H1 (cell line): ENCODE results near the gene EYA2. TPM values are rescaled to one million over a fixed set of nuclear protein-coding genes. Genes with fewer than 3 reads are reported as not detected.
"Not testable (repeated sequence)": the region's sequence is repeated elsewhere in the genome, so short reads cannot be mapped to it uniquely, and the experiment has no call there.

Experiments
- CTCF ChIA-PET: fragments of 300-600 bp; sonication (Branson Sonifier 250); formaldehyde crosslinking; loops from one replicate; lab custom pipeline; 2021; ENCODE audit not compliant: partially characterized antibody; lab: Charles Lee
- POLR2A ChIA-PET: fragments of 300-600 bp; sonication (Branson Sonifier 250); formaldehyde crosslinking; loops from one replicate; lab custom pipeline; 2021; ENCODE audit warnings: inconsistent platforms; ENCODE audit not compliant: partially characterized antibody; lab: Charles Lee
- DNase-seq, 2 experiments: peaks; one replicate each; pipeline versions ENCODE4 v3.0.0 to v3.0.0-alpha.2; 2010 to 2022; ENCODE audit warnings: low spot score in 2 of 2, low read depth in 1 of 2, mixed read lengths in 1 of 2
- FAIRE-seq: peaks from 2 replicates; lab custom pipeline; 2011; peaks lifted over from hg19 to GRCh38; lab: Jason Lieb, UNC
- H2AFZ ChIP-seq: 2 replicates; pipeline ENCODE4 v1.8.1; 2012; ENCODE audit warnings: low read length, inconsistent platforms
- H2AK5ac ChIP-seq: 2 replicates; pipeline ENCODE4 v1.6.1; 2013; ENCODE audit warnings: low read depth, low read length
- H2BK120ac ChIP-seq: replicated peaks from 2 replicates; pipeline ENCODE3; 2013; ENCODE audit warnings: low read depth, low read length, inconsistent platforms
- H2BK12ac ChIP-seq: 2 replicates; pipeline ENCODE4 v1.6.1; 2013; ENCODE audit warnings: low read depth, low read length
- H2BK15ac ChIP-seq: 2 replicates; pipeline ENCODE4 v1.6.1; 2013; ENCODE audit warnings: low read length
- H2BK20ac ChIP-seq: 2 replicates; pipeline ENCODE4 v1.6.1; 2013; ENCODE audit warnings: low read length
- H2BK5ac ChIP-seq: 2 replicates; pipeline ENCODE4 v1.6.1; 2013; ENCODE audit warnings: low read depth, low read length
- H3K14ac ChIP-seq: 2 replicates; pipeline ENCODE4 v1.6.1; 2013; ENCODE audit warnings: inconsistent platforms; ENCODE audit not compliant: insufficient read length
- H3K18ac ChIP-seq: 2 replicates; pipeline ENCODE4 v1.6.1; 2013; ENCODE audit warnings: low read length; ENCODE audit errors: extremely low read depth
- H3K23ac ChIP-seq: 2 replicates; pipeline ENCODE4 v1.6.1; 2013; ENCODE audit warnings: inconsistent platforms; ENCODE audit not compliant: insufficient read length
- H3K23me2 ChIP-seq: 2 replicates; pipeline ENCODE4 v1.6.1; 2013; ENCODE audit warnings: low read depth, low read length
- H3K27ac ChIP-seq: 2 replicates; pipeline ENCODE4 v1.6.1; 2011; ENCODE audit warnings: low read depth, low read length, inconsistent platforms
- H3K27me3 ChIP-seq, 4 experiments: replicated peaks in 1 of 4; 1 replicate in 1 of 4; 2 replicates in 3 of 4; pipeline versions ENCODE4 v1.6.1 to v1.8.1; 2011 to 2013; ENCODE audit warnings: low read length in 3 of 4, mild to moderate bottlenecking in 3 of 4, inconsistent platforms in 2 of 4, mixed read lengths in 2 of 4, moderate library complexity in 1 of 4; ENCODE audit not compliant: control insufficient read depth in 3 of 4, insufficient read depth in 3 of 4; ENCODE audit errors: extremely low read depth in 1 of 4
- H3K36me3 ChIP-seq, 4 experiments: 2 replicates each; pipeline versions ENCODE4 v1.6.1 to v1.8.1; 2011 to 2013; ENCODE audit warnings: mild to moderate bottlenecking in 4 of 4, low read length in 3 of 4, moderate library complexity in 2 of 4, control low read depth in 1 of 4, inconsistent platforms in 1 of 4; ENCODE audit not compliant: insufficient read depth in 4 of 4, control insufficient read depth in 2 of 4
- H3K4ac ChIP-seq: replicated peaks from 2 replicates; pipeline ENCODE3; 2013; ENCODE audit warnings: low read length, low read depth, mixed read lengths, inconsistent platforms; ENCODE audit not compliant: insufficient read length
- H3K4me1 ChIP-seq, 4 experiments: replicated peaks in 1 of 4; 1 replicate in 1 of 4; 2 replicates in 3 of 4; pipeline versions ENCODE4 v1.6.1 to v1.8.1; 2011 to 2013; ENCODE audit warnings: low read length in 3 of 4, inconsistent platforms in 2 of 4, mixed read lengths in 1 of 4; ENCODE audit not compliant: insufficient read depth in 4 of 4, control insufficient read depth in 3 of 4
- H3K4me2 ChIP-seq, 2 experiments: 2 replicates each; pipeline versions ENCODE4 v1.6.1 to v1.8.1; 2011 to 2013; ENCODE audit warnings: low read depth in 2 of 2, low read length in 2 of 2, control low read depth in 1 of 2, inconsistent platforms in 1 of 2, mild to moderate bottlenecking in 1 of 2; ENCODE audit not compliant: insufficient read depth in 1 of 2
- H3K4me3 ChIP-seq, 4 experiments: fragments of 200-600, 300-600 bp in 1 of 4; sonication (generic), shearing (Covaris generic), sonication (Bioruptor Twin) in 1 of 4; 2 replicates each; pipeline versions ENCODE4 v1.5.1 to v1.8.1; 2011 to 2016; ENCODE audit warnings: low read length in 4 of 4, low read depth in 3 of 4, control low read depth in 2 of 4, inconsistent platforms in 2 of 4, mild to moderate bottlenecking in 2 of 4, mixed read lengths in 1 of 4, moderate library complexity in 1 of 4; ENCODE audit not compliant: insufficient read depth in 2 of 4; ENCODE audit errors: extremely low read depth in 1 of 4
- H3K56ac ChIP-seq: replicated peaks from 2 replicates; pipeline ENCODE3; 2013; ENCODE audit warnings: low read depth, mild to moderate bottlenecking, mixed read lengths, low read length, inconsistent platforms; ENCODE audit not compliant: insufficient read length
- H3K79me1 ChIP-seq: 2 replicates; pipeline ENCODE4 v1.6.1; 2013; ENCODE audit warnings: low read depth, low read length, control low read depth
- H3K79me2 ChIP-seq, 2 experiments: 2 replicates each; pipeline versions ENCODE4 v1.6.1 to v1.8.1; 2012 to 2013; ENCODE audit warnings: low read length in 2 of 2, mild to moderate bottlenecking in 2 of 2, inconsistent platforms in 1 of 2; ENCODE audit not compliant: insufficient read depth in 2 of 2, control insufficient read depth in 1 of 2
- H3K9ac ChIP-seq, 4 experiments: replicated peaks in 1 of 4; 1 replicate in 1 of 4; 2 replicates in 3 of 4; pipeline versions ENCODE4 v1.6.1 to v1.8.1; 2011 to 2013; ENCODE audit warnings: low read depth in 3 of 4, low read length in 3 of 4, control low read depth in 2 of 4, mild to moderate bottlenecking in 2 of 4, moderate library complexity in 2 of 4, inconsistent platforms in 1 of 4; ENCODE audit errors: extremely low read depth in 1 of 4
- H3K9me3 ChIP-seq, 2 experiments: 2 replicates each; pipeline versions ENCODE4 v1.6.1 to v1.8.1; 2012 to 2013; ENCODE audit warnings: mild to moderate bottlenecking in 2 of 2, moderate library complexity in 2 of 2, control low read depth in 1 of 2, inconsistent platforms in 1 of 2, low read depth in 1 of 2, low read length in 1 of 2, mixed read lengths in 1 of 2; ENCODE audit not compliant: insufficient read depth in 2 of 2
- H4K20me1 ChIP-seq, 2 experiments: replicated peaks in 1 of 2; 2 replicates each; pipeline versions ENCODE3 to v1.8.1; 2011 to 2013; ENCODE audit warnings: inconsistent platforms in 2 of 2, low read length in 2 of 2, mild to moderate bottlenecking in 1 of 2; ENCODE audit not compliant: insufficient read depth in 2 of 2, control insufficient read depth in 1 of 2
- H4K5ac ChIP-seq: 2 replicates; pipeline ENCODE4 v1.6.1; 2013; ENCODE audit warnings: low read length, low read depth, mixed read lengths, inconsistent platforms; ENCODE audit not compliant: insufficient read length
- H4K8ac ChIP-seq: 2 replicates; pipeline ENCODE4 v1.8.0; 2013; ENCODE audit warnings: mild to moderate bottlenecking, moderate library complexity, low read length, inconsistent platforms; ENCODE audit not compliant: insufficient read depth; ENCODE audit errors: extremely low read depth
- H4K91ac ChIP-seq: replicated peaks from 2 replicates; pipeline ENCODE3; 2013; ENCODE audit warnings: low read length, mixed read lengths, inconsistent platforms; ENCODE audit not compliant: insufficient read length
- GABPA ChIP-seq: IDR thresholded peaks from 2 replicates; pipeline ENCODE4 v1.6.1; 2011; ENCODE audit warnings: mild to moderate bottlenecking, low read length, moderate library complexity, borderline replicate concordance; ENCODE audit not compliant: insufficient read depth
- HDAC2 ChIP-seq, 2 experiments: fragments of 300-600 bp in 1 of 2; sonication (generic) in 1 of 2; IDR thresholded peaks; 2 replicates each; pipeline ENCODE4 v1.6.1; 2011 to 2012; ENCODE audit warnings: low read depth in 2 of 2, low read length in 2 of 2, mild to moderate bottlenecking in 2 of 2, moderate library complexity in 2 of 2, borderline replicate concordance in 1 of 2, inconsistent platforms in 1 of 2
- SIRT6 ChIP-seq: IDR thresholded peaks from one replicate; pipeline ENCODE4 v1.7.1; 2012; ENCODE audit warnings: low read length, inconsistent platforms
- WGBS, 2 experiments: shearing (Covaris generic) in 1 of 2; methylation state at CpG; one replicate each; pipeline versions ENCODE4 v1.1.6 to v1.1.7; 2013 to 2015; ENCODE audit warnings: low lambda C conversion rate in 2 of 2, mixed read lengths in 2 of 2, inconsistent platforms in 1 of 2, low coverage in 1 of 2, missing lambda C conversion rate in 1 of 2; ENCODE audit not compliant: insufficient replicate concordance in 2 of 2, insufficient coverage in 1 of 2, insufficient read length in 1 of 2; ENCODE audit errors: extremely low coverage in 1 of 2, missing lambda C conversion rate in 1 of 2; 5-methylcytosine and 5-hydroxymethylcytosine counted together
- polyA plus RNA-seq, 7 experiments: library from polyadenylated mRNA; depleted of rRNA in 3 of 7; stranded (reverse) in 5 of 7; unstranded in 2 of 7; fragments of >200 nt in 5 of 7; fragments of 200-250 nt in 2 of 7; gene quantifications; 1 replicate in 5 of 7; 2 replicates in 1 of 7; 4 replicates in 1 of 7; pipeline versions ENCODE4 v1.2.1 to v1.2.3, GENCODE V29; 2011 to 2013; ENCODE audit warnings: missing spikeins in 2 of 7, mixed read lengths in 2 of 7
- total RNA-seq: library from RNA; stranded (reverse); fragmentation: NEBNext Ultra II Directional; extraction: Animal tissue kit (Norgen Biotek cat#: 25700); gene quantifications from 2 replicates; pipeline ENCODE4 v1.2.1, GENCODE V29; 2021

Gene EYA2
- total and polyA plus RNA-seq, 2 of the 8 experiments (the other 6 are each of a cell fraction or from before 2014, with no cell fraction given) = 1.6 to 1.7 TPM

- TF ChIP-seq SIRT6 (no peak), GABPA (no peak), HDAC2 (IDR thresholded peaks at IDR 0.05; ENCODE audit: borderline replicate concordance in 1 of 2, low read depth in 2 of 2, low read length in 2 of 2) (no peak)
Observed at GRCh38 chr20:46920114-46920513, 25.5 kb downstream of the EYA2 start (continued).

DNA sequence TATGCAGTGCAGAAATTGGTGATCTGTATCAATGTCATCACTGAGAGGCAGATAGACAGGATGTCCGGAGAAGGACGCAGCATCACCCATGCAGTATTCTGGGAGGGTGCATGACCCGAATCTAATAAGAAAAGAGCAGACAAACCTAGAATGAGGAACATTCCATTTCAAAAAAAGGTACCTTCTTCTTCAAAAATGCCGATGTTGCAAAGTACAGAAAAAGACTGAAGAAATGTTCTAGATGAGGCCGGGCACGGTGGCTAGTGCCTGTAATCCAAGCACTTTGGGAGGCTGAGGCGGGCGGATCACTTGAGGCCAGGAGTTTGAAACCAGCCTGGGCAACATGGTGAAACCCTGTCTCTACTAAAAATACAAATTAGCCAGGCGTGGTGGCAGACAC, 28.2 kb downstream of the EYA2 start:
- H3K4me3 ChIP-seq, H3K14ac ChIP-seq, H3K23me2 ChIP-seq, H4K91ac ChIP-seq, H3K79me2 ChIP-seq, FAIRE-seq, H3K56ac ChIP-seq, H3K4me1 ChIP-seq, H2BK20ac ChIP-seq, DNase-seq, H2BK12ac ChIP-seq, H3K23ac ChIP-seq, H3K18ac ChIP-seq, H3K36me3 ChIP-seq, H3K9me3 ChIP-seq, H3K79me1 ChIP-seq, H2BK5ac ChIP-seq, H2AK5ac ChIP-seq, H3K9ac ChIP-seq, H3K27ac ChIP-seq, H3K4me2 ChIP-seq, H4K5ac ChIP-seq, H3K4ac ChIP-seq, H2BK120ac ChIP-seq, H4K8ac ChIP-seq, H2BK15ac ChIP-seq, POLR2A ChIA-PET, H3K27me3 ChIP-seq, H2AFZ ChIP-seq, H4K20me1 ChIP-seq, CTCF ChIA-PET: not testable (repeated sequence)
- 89% methylated on average over 9 of the region's 9 CpGs; no CpG with 5 or more reads in 1 of the 2 experiments for WGBS, 2 experiments
